HCEC 1CT (cell line): ENCODE data around the gene INPP4B.

ENCODE experiments used
- DNase-seq: peaks from one replicate; pipeline ENCODE4 v3.0.0-alpha.2; 2017

The INPP4B gene

DNA sequence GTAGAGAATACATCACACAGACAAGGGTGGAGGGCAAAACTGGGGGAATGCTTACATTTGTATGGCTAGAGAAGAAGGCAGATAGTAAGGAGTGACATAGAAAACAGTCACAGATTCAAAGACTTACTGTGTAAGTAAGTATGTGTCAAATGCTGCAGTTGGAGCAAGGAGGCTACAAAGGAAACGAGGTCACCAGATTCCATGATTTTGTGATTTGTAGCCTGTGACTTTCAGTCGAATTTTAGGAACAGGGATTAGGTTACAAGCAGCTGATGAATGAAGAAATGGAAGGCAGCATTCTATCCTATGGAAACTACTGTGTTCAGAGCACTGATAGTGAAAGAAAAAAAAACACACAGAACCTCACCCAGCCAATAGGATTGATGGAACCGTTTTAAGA, 801.8 kb downstream of the INPP4B start:
- peak; percentile 13 for DNase-seq

DNA sequence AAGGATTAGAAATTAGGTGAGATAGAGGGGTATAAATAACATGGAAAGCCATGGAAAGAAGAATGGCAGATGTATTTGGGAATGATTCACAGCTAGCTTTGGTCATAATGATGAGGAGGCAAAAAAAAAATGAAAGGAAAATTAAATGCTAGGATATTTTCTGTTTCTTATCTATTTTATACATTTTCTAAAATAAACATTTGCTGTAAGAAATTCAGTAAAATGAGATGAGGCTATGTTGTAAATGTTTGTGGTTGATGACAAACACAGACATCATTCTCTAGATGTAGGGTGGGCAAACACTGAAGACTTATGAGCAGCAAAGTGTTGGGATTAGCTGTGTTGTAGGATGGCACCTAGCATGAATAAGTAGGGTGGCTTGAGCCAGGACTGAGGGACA, 802.6 kb downstream of the INPP4B start:
- peak; percentile 42 for DNase-seq

DNA sequence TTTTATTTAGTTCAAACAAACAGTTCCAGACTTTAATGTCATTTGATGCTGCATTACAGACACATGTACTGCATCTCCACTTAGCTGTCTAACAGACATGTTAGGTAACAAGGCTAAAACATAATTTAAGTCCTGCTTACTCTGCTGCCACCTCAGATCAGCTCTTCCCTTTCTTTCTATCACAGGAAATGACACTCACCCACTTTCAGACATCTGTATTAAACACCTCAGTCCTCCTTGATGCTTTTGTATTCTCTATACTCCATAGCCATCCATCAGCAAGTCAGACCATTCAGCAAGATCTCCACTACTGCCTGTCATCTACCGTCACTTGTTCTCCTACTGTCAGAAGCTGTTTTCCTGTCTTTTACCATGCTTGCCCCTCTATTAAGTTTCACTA, 804.3 kb downstream of the INPP4B start:
- no peak for DNase-seq

DNA sequence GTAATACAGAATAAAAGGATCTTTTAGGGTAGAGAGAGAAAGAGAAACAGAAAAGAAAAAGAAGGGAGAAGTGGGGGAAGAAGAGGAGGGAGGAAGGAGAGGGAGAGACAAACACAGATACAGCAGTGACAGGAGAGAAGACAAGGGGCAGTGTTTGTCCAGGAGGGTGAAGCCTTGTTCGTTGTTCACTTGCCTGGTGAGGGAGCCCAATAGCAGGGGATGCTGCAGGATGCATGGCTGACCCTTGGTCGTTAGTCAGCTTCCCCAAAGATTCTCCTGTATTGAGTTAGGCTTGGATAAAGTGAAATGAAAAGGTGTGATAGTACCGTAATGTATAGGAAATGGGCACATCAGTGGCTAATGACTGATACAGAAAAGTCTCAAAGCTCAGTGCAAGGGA, 806.1 kb downstream of the INPP4B start:
- no peak for DNase-seq

DNA sequence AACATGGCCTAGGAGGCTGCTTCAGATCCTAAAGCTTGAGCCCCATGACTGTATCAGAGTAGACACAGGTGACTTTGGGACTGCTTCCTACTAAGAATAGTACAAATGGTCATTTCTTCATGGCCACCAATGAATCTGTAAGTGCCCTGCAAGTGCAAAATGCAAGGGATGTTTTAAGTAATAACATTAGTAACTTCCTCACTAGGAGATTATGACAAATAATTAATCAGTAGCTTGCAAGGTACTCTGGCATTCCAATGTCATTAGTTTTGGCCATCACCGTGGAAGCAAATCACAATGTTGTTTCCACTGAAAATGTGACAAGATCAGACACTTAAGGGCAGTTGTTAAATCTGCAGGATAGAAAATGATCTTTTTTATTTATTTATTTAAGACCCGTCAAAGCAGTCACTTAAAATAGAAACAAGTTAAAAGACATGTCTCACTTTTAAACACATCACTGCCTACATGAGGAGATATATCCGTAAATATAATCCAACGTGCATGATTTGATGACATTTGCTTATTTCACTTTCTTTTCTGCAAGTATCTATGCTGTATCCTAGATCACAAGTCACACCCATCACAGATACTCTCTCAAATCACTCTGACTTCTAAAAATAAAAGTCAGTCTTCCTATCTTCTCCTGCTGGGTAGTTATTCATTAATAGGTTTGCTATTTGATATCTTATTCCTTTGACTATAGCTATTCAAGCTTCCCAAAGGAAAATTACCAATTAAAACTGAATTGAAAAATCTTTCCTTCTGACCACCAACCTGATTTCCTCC, 809.1 kb downstream of the INPP4B start:
- peak; percentile 59 for DNase-seq

DNA sequence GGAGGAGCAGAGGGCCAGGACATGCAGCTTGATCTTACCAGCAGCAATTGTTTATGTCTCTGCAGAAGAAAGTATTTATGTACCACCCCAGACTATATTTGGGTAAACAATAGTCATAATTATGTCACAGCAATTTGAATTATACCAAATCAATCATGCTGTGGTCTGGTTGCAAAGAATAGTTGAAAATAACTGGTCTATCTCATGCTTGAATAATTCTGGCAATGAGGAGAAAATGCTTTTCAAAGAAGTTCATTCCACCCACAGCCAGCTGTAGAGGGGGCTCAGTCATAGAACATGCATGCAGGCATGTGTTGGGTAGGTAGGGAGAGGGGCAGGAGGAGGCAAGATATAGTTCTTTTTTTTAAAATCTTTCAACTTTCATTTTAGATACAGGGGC, 810.5 kb downstream of the INPP4B start:
- DNase-seq: peak; percentile 30

DNA sequence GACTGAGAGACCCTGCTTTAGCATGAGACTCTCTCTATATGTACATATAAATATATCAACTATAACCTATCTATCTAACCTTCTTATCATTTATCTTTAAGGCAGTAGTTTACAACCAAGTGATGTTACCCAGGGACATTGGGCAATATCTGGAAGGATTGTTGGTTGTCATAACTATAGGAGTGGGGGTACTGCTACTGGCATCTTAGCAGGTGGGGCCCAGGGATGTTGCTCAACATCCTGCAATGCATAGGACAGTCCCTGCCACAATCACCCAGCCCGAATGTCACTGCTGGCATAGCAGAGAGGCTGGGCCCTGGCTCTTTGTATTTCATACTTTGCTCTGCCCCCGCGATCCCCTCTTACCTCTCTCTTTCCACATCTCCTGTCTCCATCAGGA, 812.0 kb downstream of the INPP4B start:
- no peak for DNase-seq

DNA sequence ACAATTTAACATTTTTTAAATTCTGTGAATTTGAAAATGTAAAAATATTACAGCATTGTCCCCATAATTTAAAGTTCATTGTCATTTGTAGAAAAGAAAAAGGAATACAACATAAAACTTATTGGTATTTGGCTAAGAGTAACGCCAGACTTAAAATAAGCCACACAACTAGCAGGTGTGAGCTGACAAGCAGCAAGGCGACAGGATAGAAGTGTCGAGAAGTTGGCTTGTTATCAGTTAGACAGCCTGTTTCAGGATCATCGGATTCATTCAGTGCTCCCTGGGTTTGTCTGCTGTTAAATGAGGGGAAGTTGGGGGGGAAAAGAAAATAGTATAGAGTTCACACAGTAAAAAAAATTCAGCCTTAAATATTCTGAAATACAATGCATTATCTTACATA, 816.1 kb downstream of the INPP4B start:
- no peak for DNase-seq

DNA sequence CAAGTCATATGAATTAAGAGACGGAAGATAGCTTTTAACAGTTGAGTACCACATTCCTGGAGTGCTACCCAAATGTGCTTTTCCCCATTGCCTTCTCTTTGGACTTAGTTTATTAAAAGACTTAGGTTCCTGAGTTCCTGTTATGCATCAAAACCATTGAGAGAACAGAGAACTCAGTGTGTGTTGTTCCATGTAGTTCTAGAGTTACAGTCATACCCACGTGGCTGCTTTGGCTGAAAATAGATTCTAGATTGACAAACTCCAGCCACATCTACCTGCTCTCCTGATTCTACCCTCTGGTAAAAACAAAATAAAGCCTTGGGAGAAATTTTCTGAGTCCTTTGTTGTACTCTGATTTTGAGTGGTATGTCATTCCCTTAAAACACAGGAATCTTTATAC, 824.3 kb downstream of the INPP4B start:
- no peak for DNase-seq

DNA sequence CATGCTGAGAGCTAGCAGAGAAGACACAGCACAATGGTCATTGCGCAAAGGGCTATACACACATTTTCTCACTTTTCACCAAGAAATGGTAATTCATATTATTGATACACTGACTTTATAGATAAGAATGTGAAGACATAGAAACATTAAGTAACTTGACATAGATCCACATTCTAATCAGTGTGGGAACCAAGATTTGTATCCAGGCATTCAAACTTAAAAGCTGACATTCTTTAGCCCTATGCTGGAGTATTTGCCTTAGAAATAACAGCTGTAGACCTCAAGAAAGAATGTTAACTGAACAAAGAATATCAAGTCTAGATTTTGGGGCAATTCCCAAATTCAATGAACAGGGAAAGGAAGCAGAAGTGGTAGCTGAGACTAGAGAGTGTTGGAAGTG, 824.9 kb downstream of the INPP4B start:
- DNase-seq: no peak

DNA sequence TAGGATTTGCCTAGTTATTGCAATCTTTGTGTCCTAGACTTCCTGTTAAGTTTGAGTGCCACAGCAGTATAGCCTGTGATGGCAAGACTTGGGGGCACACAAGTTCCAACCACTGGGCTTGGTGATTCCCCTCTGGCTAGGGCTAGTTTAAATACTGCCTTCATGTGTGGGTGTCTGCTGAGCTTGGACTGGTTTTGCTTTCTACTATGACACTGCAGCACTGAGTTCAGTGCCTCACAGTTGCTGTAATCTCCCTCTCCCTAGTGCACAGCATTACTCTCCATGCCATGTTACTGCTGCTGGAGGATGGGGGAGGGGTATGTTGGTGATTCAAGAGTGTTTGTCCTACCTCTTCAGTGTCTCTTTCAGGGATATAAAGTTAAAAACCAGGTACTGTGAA, 830.1 kb downstream of the INPP4B start:
- DNase-seq: no peak

DNA sequence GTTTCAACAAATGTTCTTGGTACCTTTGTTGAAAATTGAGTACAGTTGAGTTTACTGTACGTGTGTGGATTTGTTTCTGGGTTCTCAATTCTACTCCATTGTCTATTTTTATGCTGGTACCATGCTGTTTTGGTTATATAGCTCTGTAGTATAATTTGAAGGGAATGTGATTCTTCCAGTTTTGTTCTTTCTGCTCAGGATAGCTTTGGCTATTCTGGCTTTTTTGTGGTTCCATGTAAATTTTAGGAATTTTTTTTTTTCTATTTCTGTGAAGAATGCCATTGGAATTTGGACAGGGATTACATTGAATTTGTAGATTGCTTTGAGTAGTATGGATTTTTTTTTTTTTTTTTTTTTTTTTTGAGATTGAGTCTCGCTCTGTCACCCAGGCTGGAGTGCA, 836.4 kb downstream of the INPP4B start:
- DNase-seq: no peak

DNA sequence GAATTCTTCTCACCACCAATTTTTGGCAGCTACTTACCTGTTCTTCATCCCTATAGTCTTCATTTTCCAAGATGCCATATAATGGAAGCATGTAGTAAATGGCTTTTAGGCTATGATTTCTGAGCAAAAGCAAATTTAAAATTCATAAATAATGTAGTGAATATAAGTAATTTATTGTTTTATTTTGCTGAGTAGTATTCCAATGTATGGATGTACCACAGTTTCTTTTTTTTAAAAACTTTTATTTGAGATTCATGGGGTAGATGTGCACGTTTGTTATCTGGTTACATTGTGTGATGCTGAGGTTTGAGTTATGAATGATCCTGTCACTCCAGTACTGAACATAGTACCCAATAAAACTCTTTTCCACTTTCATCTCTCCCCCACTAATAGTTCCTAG, 840.6 kb downstream of the INPP4B start:
- no peak for DNase-seq

DNA sequence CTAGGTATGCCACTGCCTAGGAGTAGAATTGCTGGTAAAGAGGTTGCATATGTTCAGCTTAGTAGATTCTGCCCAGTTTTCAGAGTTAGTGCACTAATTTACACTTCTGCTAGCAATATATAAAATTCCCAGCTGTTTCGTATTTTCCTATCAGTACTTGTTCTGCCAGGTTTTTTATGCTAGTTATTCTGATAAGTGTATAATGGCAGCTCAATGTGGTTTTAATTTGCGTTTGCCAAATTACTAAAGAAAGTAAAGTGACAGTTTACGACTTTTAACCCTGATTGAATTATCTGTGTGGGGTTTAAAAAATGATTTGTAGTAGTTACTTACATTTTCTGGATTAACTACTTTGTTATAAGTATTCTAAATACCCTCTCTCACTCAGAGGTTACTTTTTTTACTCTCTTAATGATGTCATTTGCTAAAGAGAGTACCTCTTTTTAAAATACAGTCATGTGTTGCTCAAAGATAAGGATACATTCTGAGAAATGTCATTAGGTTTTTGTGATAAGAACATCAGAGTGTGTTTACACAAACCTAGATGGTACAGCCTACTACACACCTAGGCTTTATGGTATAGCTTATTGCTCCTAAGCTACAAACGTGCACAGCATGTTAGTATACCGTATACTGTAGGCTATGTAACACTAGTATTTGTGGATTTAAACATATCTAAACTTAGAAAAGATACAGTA, 846.5 kb downstream of the INPP4B start:
- DNase-seq: no peak

DNA sequence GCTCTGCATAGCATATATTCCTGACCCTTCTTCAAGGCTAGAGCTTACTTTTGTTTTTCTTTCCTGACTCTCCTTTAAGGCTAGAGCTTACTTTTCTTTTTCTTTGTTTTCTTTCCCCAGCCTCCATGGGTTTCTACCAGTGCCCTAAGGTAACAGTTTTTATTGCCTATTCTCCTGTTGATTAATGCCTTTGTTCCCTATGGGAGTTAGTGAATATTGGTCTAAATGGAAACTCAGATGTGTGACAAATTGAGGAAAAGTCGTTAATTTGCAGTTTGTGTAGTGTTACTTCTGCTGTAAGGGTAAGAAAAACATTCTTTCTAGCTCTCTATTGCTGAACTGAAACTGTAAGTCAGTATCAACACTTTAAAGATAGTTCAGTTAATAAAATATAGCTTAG, 851.0 kb downstream of the INPP4B start:
- DNase-seq: no peak

DNA sequence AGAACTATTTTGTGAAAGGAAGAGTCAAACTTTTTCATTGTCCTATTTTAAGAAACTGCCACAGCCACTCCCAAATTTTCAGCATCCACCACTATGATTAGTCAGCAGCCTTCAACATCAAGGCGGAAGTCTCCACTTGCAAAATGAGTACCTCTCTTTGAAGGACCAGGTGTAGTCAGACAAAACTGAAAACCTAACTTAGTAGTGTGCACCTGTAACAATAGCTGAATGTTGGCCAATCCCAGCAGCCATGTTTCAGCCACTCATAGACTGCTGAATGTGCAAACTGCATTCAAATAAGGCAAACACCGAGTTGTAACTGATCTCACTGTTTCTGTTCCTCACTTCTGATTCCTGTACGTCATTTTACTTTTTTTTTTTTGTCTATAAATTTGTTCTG, 868.7 kb downstream of the INPP4B start:
- DNase-seq: no peak
